ENCODE results near the gene RCAN2. TPM values are rescaled to one million over a fixed set of nuclear protein-coding genes. Genes with fewer than 3 reads are reported as not detected.
"Not testable (repeated sequence)": the region's sequence is repeated elsewhere in the genome, so short reads cannot be mapped to it uniquely, and the experiment has no call there.

RCAN2 gene
- total and polyA plus RNA-seq, 2 donors (not counting 3 experiments of a cell fraction or from before 2014, with no cell fraction given), result 0.07 to 0.33 TPM

GRCh38 chr6:46390153-46390876 is 100.9 kb downstream of the RCAN2 start:
- intact Hi-C loops (cut with micrococcal nuclease) (no loop called here), dilution Hi-C loops (cut with MboI; ENCODE audit: extremely low pct_ligation_motif_present, low sequenced_read_pairs) (no loop called here)
- DNase-seq (ENCODE audit: low read depth, low spot score) (no peak), FAIRE-seq (no peak)
- ChIA-PET POLR2A (no interaction called here), CTCF (no interaction called here)
- H3K9me1 ChIP-seq (replicated peaks; ENCODE audit: control insufficient read depth, extremely low read depth, insufficient read depth, low read length), result no peaks in the 10 kb centered on the region
- no peaks in the 10 kb centered on the region for H3K9me3 ChIP-seq (replicated peaks; ENCODE audit: control insufficient read depth, insufficient read depth, low read length)
- H3K27ac ChIP-seq (ENCODE audit: insufficient read depth, low read depth, low read length), result no peak overlapping the region
- no peaks in the 10 kb centered on the region for H3K4me1 ChIP-seq (ENCODE audit: control insufficient read depth, extremely low read depth, insufficient read depth, low read length)
- H3K9ac ChIP-seq (replicated peaks; ENCODE audit: extremely low read depth, insufficient read depth, low read length), result no peak overlapping the region
- H4K20me1 ChIP-seq (replicated peaks; ENCODE audit: control insufficient read depth, extremely low read depth, insufficient read depth, low read length), result no peaks in the 10 kb centered on the region
- no TSS peak for BruUV-seq (replicated peaks)
- TF ChIP-seq POLR2A (IDR thresholded peaks at IDR 0.05; ENCODE audit: low read depth, low read length) (no peak), MYC (IDR thresholded peaks at IDR 0.05; ENCODE audit: low read depth, low read length) (no peak), GATA2 (IDR thresholded peaks at IDR 0.05; ENCODE audit: insufficient read depth, insufficient read length, low read depth, low read length) (no peak), JUN (IDR thresholded peaks at IDR 0.05; ENCODE audit: borderline replicate concordance, insufficient read depth, insufficient read length, low read depth) (no peak), FOS (IDR thresholded peaks at IDR 0.05; ENCODE audit: borderline replicate concordance, insufficient read depth, low read length) (no peak), CTCF (IDR thresholded peaks at IDR 0.05; ENCODE audit: extremely low read depth in 1 of 2, insufficient read depth in 1 of 2, low read depth in 1 of 2, low read length in 2 of 2) (no peak), POLR2AphosphoS5 (IDR thresholded peaks at IDR 0.05; ENCODE audit: insufficient read depth, low read depth, low read length) (no peak), EZH2 (IDR thresholded peaks at IDR 0.05; ENCODE audit: borderline replicate concordance, low read depth, low read length, severe bottlenecking) (no peak), MAX (IDR thresholded peaks at IDR 0.05; ENCODE audit: insufficient read depth, insufficient read length) (no peak)
- H3K27me3 ChIP-seq (ENCODE audit: control insufficient read depth in 2 of 2, insufficient read depth in 2 of 2, low read length in 2 of 2), result no peaks in the 10 kb centered on the region
- H2AFZ ChIP-seq (ENCODE audit: low read depth, low read length), result no peak overlapping the region
- no peaks in the 10 kb centered on the region for H3K36me3 ChIP-seq (ENCODE audit: control insufficient read depth in 2 of 2, extremely low read depth in 1 of 2, insufficient read depth in 2 of 2, low read length in 2 of 2)
- H3K79me2 ChIP-seq (ENCODE audit: control insufficient read depth, insufficient read depth, low read length), result no peaks in the 10 kb centered on the region
- H3K4me2 ChIP-seq (ENCODE audit: insufficient read depth, low read length), result no peak overlapping the region
- no peak overlapping the region for H3K4me3 ChIP-seq (replicated peaks in 1 of 3; ENCODE audit: insufficient read depth in 1 of 3, low read depth in 1 of 3, low read length in 3 of 3)

DNA sequence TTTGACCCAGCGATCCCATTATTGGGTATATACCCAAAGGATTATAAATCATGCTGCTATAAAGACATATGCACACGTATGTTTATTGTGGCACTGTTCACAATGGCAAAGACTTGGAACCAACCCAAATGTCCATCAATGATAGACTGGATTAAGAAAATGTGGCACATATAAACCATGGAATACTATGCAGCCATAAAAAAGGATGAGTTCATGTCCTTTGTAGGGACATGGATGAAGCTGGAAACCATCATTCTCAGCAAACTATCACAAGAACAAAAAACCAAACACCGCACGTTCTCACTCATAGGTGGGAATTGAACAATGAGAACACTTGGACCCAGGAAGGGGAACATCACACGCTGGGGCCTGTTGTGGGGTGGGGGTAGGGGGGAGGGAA is 103.5 kb downstream of the RCAN2 start:
- intact Hi-C loops (cut with micrococcal nuclease); H3K4me1 ChIP-seq (ENCODE audit: control insufficient read depth, extremely low read depth, insufficient read depth, low read length); H3K4me3 ChIP-seq (replicated peaks in 1 of 3; ENCODE audit: insufficient read depth in 1 of 3, low read depth in 1 of 3, low read length in 3 of 3); DNase-seq (ENCODE audit: low read depth, low spot score); H3K36me3 ChIP-seq (ENCODE audit: control insufficient read depth in 2 of 2, extremely low read depth in 1 of 2, insufficient read depth in 2 of 2, low read length in 2 of 2); dilution Hi-C loops (cut with MboI; ENCODE audit: extremely low pct_ligation_motif_present, low sequenced_read_pairs); H3K9me1 ChIP-seq (replicated peaks; ENCODE audit: control insufficient read depth, extremely low read depth, insufficient read depth, low read length); POLR2A ChIA-PET; H3K27me3 ChIP-seq (ENCODE audit: control insufficient read depth in 2 of 2, insufficient read depth in 2 of 2, low read length in 2 of 2); H3K27ac ChIP-seq (ENCODE audit: insufficient read depth, low read depth, low read length); H3K9ac ChIP-seq (replicated peaks; ENCODE audit: extremely low read depth, insufficient read depth, low read length); H3K9me3 ChIP-seq (replicated peaks; ENCODE audit: control insufficient read depth, insufficient read depth, low read length); CTCF ChIA-PET; FAIRE-seq; H2AFZ ChIP-seq (ENCODE audit: low read depth, low read length); H3K4me2 ChIP-seq (ENCODE audit: insufficient read depth, low read length); H3K79me2 ChIP-seq (ENCODE audit: control insufficient read depth, insufficient read depth, low read length); H4K20me1 ChIP-seq (replicated peaks; ENCODE audit: control insufficient read depth, extremely low read depth, insufficient read depth, low read length); BruUV-seq (replicated peaks): not testable (repeated sequence)
